Hepatocyte (in vitro differentiated cells): ENCODE results near the gene ERC2. TPM values are rescaled to one million over a fixed set of nuclear protein-coding genes. Genes with fewer than 3 reads are reported as not detected.

Experiments used
- DNase-seq: peaks from one replicate; pipeline ENCODE4 v3.0.0-alpha.2; 2016; ENCODE audit warnings: low spot score
- H2AFZ ChIP-seq: fragments of 200-600 bp; sonication (generic); 2 replicates; pipeline ENCODE4 v1.6.0; 2016; ENCODE audit warnings: antibody characterized with exemption, mild to moderate bottlenecking
- H3K27ac ChIP-seq: fragments of 200-600 bp; sonication (generic); 2 replicates; pipeline ENCODE4 v1.5.1; 2016; ENCODE audit warnings: mild to moderate bottlenecking
- H3K27me3 ChIP-seq: fragments of 200-600 bp; sonication (generic); 2 replicates; pipeline ENCODE4 v1.6.1; 2016
- H3K36me3 ChIP-seq: fragments of 200-600 bp; sonication (generic); replicated peaks from 2 replicates; pipeline ENCODE4 v1.5.1; 2016; ENCODE audit warnings: low read depth; ENCODE audit not compliant: insufficient read depth
- H3K4me1 ChIP-seq: fragments of 200-600 bp; sonication (generic); 2 replicates; pipeline ENCODE4 v1.5.1; 2016; ENCODE audit warnings: mild to moderate bottlenecking, moderate library complexity; ENCODE audit not compliant: insufficient read depth
- H3K4me2 ChIP-seq: fragments of 200-600 bp; sonication (generic); 2 replicates; pipeline ENCODE4 v1.6.0; 2016
- H3K4me3 ChIP-seq: fragments of 200-600 bp; sonication (generic); 2 replicates; pipeline ENCODE4 v1.5.1; 2016; ENCODE audit warnings: mild to moderate bottlenecking
- H3K79me2 ChIP-seq: fragments of 200-600 bp; sonication (generic); 2 replicates; pipeline ENCODE4 v1.6.0; 2017; ENCODE audit warnings: mild to moderate bottlenecking
- H3K9me2 ChIP-seq: fragments of 200-600 bp; sonication (generic); replicated peaks from 2 replicates; pipeline ENCODE4 v1.6.0; 2017; ENCODE audit warnings: mild to moderate bottlenecking; ENCODE audit not compliant: insufficient read depth
- H3K9me3 ChIP-seq: fragments of 200-600 bp; sonication (generic); 2 replicates; pipeline ENCODE4 v1.5.1; 2016; ENCODE audit warnings: low read depth, mild to moderate bottlenecking
- H4K20me1 ChIP-seq: fragments of 200-600 bp; sonication (generic); 2 replicates; pipeline ENCODE4 v1.6.0; 2016; ENCODE audit warnings: mild to moderate bottlenecking; ENCODE audit not compliant: insufficient read depth, poor library complexity, severe bottlenecking
- CTCF ChIP-seq: fragments of 200-600 bp; sonication (generic); IDR thresholded peaks from 2 replicates; pipeline ENCODE4 v1.5.1; 2016; ENCODE audit warnings: antibody characterized with exemption, mild to moderate bottlenecking; ENCODE audit not compliant: poor library complexity
- EZH2 ChIP-seq: fragments of 200-600 bp; sonication (generic); IDR thresholded peaks from 2 replicates; pipeline ENCODE4 v1.6.1; 2016; ENCODE audit warnings: antibody characterized with exemption, mild to moderate bottlenecking, borderline replicate concordance
- EZH2phosphoT487 ChIP-seq: fragments of 200-600 bp; sonication (generic); IDR thresholded peaks from one replicate; pipeline ENCODE4 v1.6.1; 2018; ENCODE audit warnings: antibody characterized with exemption, mild to moderate bottlenecking, low read depth, moderate library complexity; ENCODE audit not compliant: unreplicated experiment, severe bottlenecking
- WGBS: methylation state at CpG from one replicate; pipeline ENCODE4 v1.1.6; 2016; ENCODE audit warnings: low lambda C conversion rate; ENCODE audit errors: missing lambda C conversion rate; 5-methylcytosine and 5-hydroxymethylcytosine counted together
- polyA plus RNA-seq: library from polyadenylated mRNA; unstranded; fragments of >200 nt; fragmentation: Nextera tagmentation; extraction: Ambion mirVana; gene quantifications from 2 replicates; pipeline ENCODE4 v1.2.1, GENCODE V29; 2016
- total RNA-seq: library from RNA; depleted of rRNA; stranded (reverse); fragments of >200 nt; gene quantifications from 2 replicates; pipeline ENCODE4 v1.2.3, GENCODE V29; 2014

Gene ERC2
- total and polyA plus RNA-seq, 2 experiments from 2014 or later = 1.2 to 5.3 TPM

- Histone ChIP-seq H3K27me3 (no peaks in the 10 kb centered on the region), H2AFZ (no peak overlapping the region), H3K36me3 (no peaks in the 10 kb centered on the region), H3K79me2 (no peaks in the 10 kb centered on the region), H4K20me1 (no peaks in the 10 kb centered on the region), H3K27ac (no peak overlapping the region), H3K9me2 (no peaks in the 10 kb centered on the region), H3K9me3 (no peaks in the 10 kb centered on the region), H3K4me2 (no peak overlapping the region), H3K4me1 (peaks cover 10% of the 10 kb centered on the region), H3K4me3 (no peak overlapping the region)
- WGBS = 88% methylated on average over 3 of the region's 3 CpGs
- TF ChIP-seq EZH2phosphoT487 (no peak), CTCF (no peak), EZH2 (no peak)
- DNase-seq = no peak
Observed at GRCh38 chr3:56123487-56123886, 344.8 kb downstream of the ERC2 start.

GRCh38 chr3:56122911-56123310 is 345.4 kb downstream of the ERC2 start:
- H3K4me2 ChIP-seq = no peak overlapping the region

GRCh38 chr3:56121716-56122115 is 346.6 kb downstream of the ERC2 start:
- no peaks in the 10 kb centered on the region for H3K27me3 ChIP-seq
- WGBS = 71% methylated on average over 2 of the region's 2 CpGs
- H3K4me2 ChIP-seq = no peak overlapping the region
- H2AFZ ChIP-seq = no peak overlapping the region
- H3K4me3 ChIP-seq = no peak overlapping the region
- H3K4me1 ChIP-seq = peaks cover 10% of the 10 kb centered on the region
- H3K27ac ChIP-seq = peak overlapping the region; percentile 18
- H3K9me2 ChIP-seq = no peaks in the 10 kb centered on the region
- H3K36me3 ChIP-seq = no peaks in the 10 kb centered on the region
- TF ChIP-seq EZH2phosphoT487 (no peak), CTCF (no peak), EZH2 (no peak)
- no peak for DNase-seq
- H3K79me2 ChIP-seq = no peaks in the 10 kb centered on the region
- H3K9me3 ChIP-seq = no peaks in the 10 kb centered on the region
- no peaks in the 10 kb centered on the region for H4K20me1 ChIP-seq

More at GRCh38 chr3:56122911-56123310, 345.4 kb downstream of the ERC2 start:
- Histone ChIP-seq H3K27ac (no peak overlapping the region), H3K79me2 (no peaks in the 10 kb centered on the region), H3K9me2 (no peaks in the 10 kb centered on the region), H2AFZ (no peak overlapping the region), H4K20me1 (no peaks in the 10 kb centered on the region), H3K4me1 (peaks cover 10% of the 10 kb centered on the region), H3K36me3 (no peaks in the 10 kb centered on the region), H3K4me3 (no peak overlapping the region), H3K9me3 (no peaks in the 10 kb centered on the region), H3K27me3 (no peaks in the 10 kb centered on the region)
- TF ChIP-seq EZH2 = no peak
- no peak for TF ChIP-seq CTCF
- TF ChIP-seq EZH2phosphoT487 = no peak
- 57% methylated on average over 2 of the region's 2 CpGs for WGBS
- no peak for DNase-seq
